Body of pancreas (tissue), 4 donors: ENCODE data around the gene STAB1. TPM values are rescaled to one million over a fixed set of nuclear protein-coding genes. Genes with fewer than 3 reads are reported as not detected.

Experiments used
- ATAC-seq: fragments of 150-250 bp; one replicate; pipeline ENCODE4 v1.9.1; 2016
- DNase-seq, 4 donors: peaks; one replicate each; pipeline ENCODE4 v3.0.0-alpha.2; 2019
- H3K27ac ChIP-seq, 4 donors: fragments of 200-600 bp; sonication (generic); 1 replicate in 3 of 4; 2 replicates in 1 of 4; pipeline versions ENCODE4 v1.5.1 to v1.6.1; 2016 to 2019; ENCODE audit warnings: mild to moderate bottlenecking in 1 of 4, mixed read lengths in 1 of 4, moderate library complexity in 1 of 4
- H3K27me3 ChIP-seq, 2 donors: fragments of 200-600 bp; sonication (generic); one replicate each; pipeline ENCODE4 v1.6.0; 2016; ENCODE audit warnings: mild to moderate bottlenecking in 1 of 2
- H3K36me3 ChIP-seq, 2 donors: fragments of 200-600 bp; sonication (generic); replicated peaks in 1 of 2; 2 replicates each; pipeline ENCODE4 v1.5.1; 2016; ENCODE audit warnings: low read depth in 2 of 2; ENCODE audit not compliant: insufficient read depth in 1 of 2
- H3K4me1 ChIP-seq: fragments of 200-600 bp; sonication (generic); one replicate; pipeline ENCODE4 v1.6.0; 2016
- H3K4me3 ChIP-seq, 2 donors: fragments of 200-600 bp; sonication (generic); 1 replicate in 1 of 2; 2 replicates in 1 of 2; pipeline ENCODE4 v1.5.1; 2016 to 2019
- H3K9me3 ChIP-seq, 3 donors: fragments of 200-600 bp; sonication (generic); 1 replicate in 2 of 3; 2 replicates in 1 of 3; pipeline ENCODE4 v1.5.1; 2016
- CTCF ChIP-seq, 7 experiments: fragments of 450-650 bp in 4 of 7; fragments of 200-600 bp in 3 of 7; sonication (generic) in 3 of 7; IDR thresholded peaks; one replicate each; pipeline ENCODE4 v1.5.1; 2016 to 2019; ENCODE audit warnings: antibody characterized with exemption in 7 of 7
- POLR2A ChIP-seq, 3 donors: fragments of 450-650 bp; IDR thresholded peaks; one replicate each; pipeline ENCODE4 v1.6.1; 2016; ENCODE audit warnings: antibody characterized with exemption in 3 of 3, mild to moderate bottlenecking in 2 of 3
- WGBS, 2 donors: methylation state at CpG; one replicate each; pipeline ENCODE4 v1.1.5; 2017; 5-methylcytosine and 5-hydroxymethylcytosine counted together
- intact Hi-C: fragments of 100-400 bp; cut with DNase I; formaldehyde crosslinking; loops from one replicate; pipeline ENCODE4 v1.15.1; 2023
- total RNA-seq, 2 donors: library from RNA; depleted of rRNA; stranded (reverse); fragments of >200 nt; gene quantifications; one replicate each; pipeline ENCODE4 v1.1.0, GENCODE V29; 2016

STAB1 gene
- total RNA-seq, 2 donors from 2014 or later, result 50.4 to 55.3 TPM

GRCh38 chr3:52558436-52558835 lies 63.3 kb downstream of the STAB1 start:
- H3K27me3 ChIP-seq, result no peaks in the 10 kb centered on the region
- H3K27ac ChIP-seq, result no peak overlapping the region
- H3K9me3 ChIP-seq, result no peaks in the 10 kb centered on the region
- 97 to 98% methylated on average over 5 of the region's 5 CpGs for WGBS, 2 donors
- no peak for DNase-seq
- intact Hi-C loops, result no loop called here
- peaks cover 36% of the 10 kb centered on the region for H3K4me1 ChIP-seq
- no peak for ATAC-seq
- TF ChIP-seq CTCF (IDR thresholded peaks at IDR 0.05) (no peak), POLR2A (IDR thresholded peaks at IDR 0.05) (no peak)
- H3K4me3 ChIP-seq, result no peak overlapping the region
- H3K36me3 ChIP-seq, result peaks cover 4 to 15% of the 10 kb centered on the region in 2 donors

GRCh38 chr3:52561028-52561747 lies 66.0 kb downstream of the STAB1 start:
- H3K4me1 ChIP-seq, result peaks cover 10% of the 10 kb centered on the region
- TF ChIP-seq CTCF (IDR thresholded peaks at IDR 0.05) (no peak), POLR2A (IDR thresholded peaks at IDR 0.05) (no peak)
- no peak overlapping the region for H3K4me3 ChIP-seq
- no peak for DNase-seq
- H3K27ac ChIP-seq, result no peak overlapping the region
- 70 to 78% methylated on average over 4 of the region's 4 CpGs for WGBS, 2 donors
- intact Hi-C loops, result no loop called here
- peaks cover 4 to 20% of the 10 kb centered on the region in 2 donors for H3K36me3 ChIP-seq
- no peaks in the 10 kb centered on the region for H3K27me3 ChIP-seq
- H3K9me3 ChIP-seq, result no peaks in the 10 kb centered on the region
- ATAC-seq, result no peak

GRCh38 chr3:52563984-52564383 lies 68.8 kb downstream of the STAB1 start:
- ATAC-seq (no peak), DNase-seq (no peak)
- H3K4me3 ChIP-seq, result no peak overlapping the region
- peaks cover 0 to 20% of the 10 kb centered on the region in 2 donors for H3K36me3 ChIP-seq
- TF ChIP-seq CTCF (IDR thresholded peaks at IDR 0.05), result no peak
- no peak for TF ChIP-seq POLR2A (IDR thresholded peaks at IDR 0.05)
- intact Hi-C loops, result no loop called here
- no peaks in the 10 kb centered on the region for H3K9me3 ChIP-seq
- 79 to 95% methylated on average over 2 of the region's 2 CpGs for WGBS, 2 donors
- no peaks in the 10 kb centered on the region for H3K4me1 ChIP-seq
- no peak overlapping the region for H3K27ac ChIP-seq
- H3K27me3 ChIP-seq, result no peaks in the 10 kb centered on the region

GRCh38 chr3:52568069-52568468 lies 72.9 kb downstream of the STAB1 start:
- Histone ChIP-seq H3K36me3 (peaks cover 0 to 9% of the 10 kb centered on the region in 2 donors), H3K4me3 (no peak overlapping the region), H3K4me1 (no peaks in the 10 kb centered on the region), H3K27me3 (no peaks in the 10 kb centered on the region), H3K9me3 (no peaks in the 10 kb centered on the region), H3K27ac (no peak overlapping the region)
- no peak for DNase-seq
- no peak for ATAC-seq
- intact Hi-C loops, result no loop called here
- no peak for TF ChIP-seq CTCF (IDR thresholded peaks at IDR 0.05)
- no peak for TF ChIP-seq POLR2A (IDR thresholded peaks at IDR 0.05)
- WGBS, 2 donors, result 95 to 97% methylated on average over 2 of the region's 2 CpGs

GRCh38 chr3:52570076-52570475 lies 74.9 kb downstream of the STAB1 start:
- TF ChIP-seq POLR2A (IDR thresholded peaks at IDR 0.05), result no peak
- TF ChIP-seq CTCF (IDR thresholded peaks at IDR 0.05), result no peak
- Histone ChIP-seq H3K4me3 (no peak overlapping the region), H3K27me3 (no peaks in the 10 kb centered on the region), H3K36me3 (peaks cover 0 to 3% of the 10 kb centered on the region in 2 donors), H3K4me1 (no peaks in the 10 kb centered on the region), H3K27ac (no peak overlapping the region), H3K9me3 (no peaks in the 10 kb centered on the region)
- DNase-seq (no peak), ATAC-seq (no peak)
- 97% methylated on average over 4 of the region's 4 CpGs for WGBS, 2 donors
- intact Hi-C loops, result no loop called here
